Natural killer cell (primary cell): Measurements from ENCODE around the gene IL18. TPM values are rescaled to one million over a fixed set of nuclear protein-coding genes. Genes with fewer than 3 reads are reported as not detected.

Experiments used
- ATAC-seq, 3 donors: fragments of 150-1000 bp in 2 of 3; fragments of 200-7000 bp in 1 of 3; cut with Tn5 transposase; 1 replicate in 1 of 3; 2 replicates in 2 of 3; pipeline ENCODE4 v1.10.0; 2021; ENCODE audit warnings: mild to moderate bottlenecking in 2 of 3, moderate library complexity in 2 of 3
- DNase-seq, 2 donors: peaks; one replicate each; pipeline versions ENCODE4 v3.0.0 to v3.0.0-alpha.2; 2013 to 2021; ENCODE audit warnings: mixed read lengths in 1 of 2
- H3K27ac ChIP-seq: one replicate; pipeline ENCODE4 v1.5.1; 2013; ENCODE audit warnings: mild to moderate bottlenecking, low read length
- H3K27me3 ChIP-seq: one replicate; pipeline ENCODE4 v1.6.1; 2013; ENCODE audit warnings: low read length; ENCODE audit not compliant: control insufficient read depth, insufficient read depth
- H3K36me3 ChIP-seq: one replicate; pipeline ENCODE4 v1.6.1; 2013; ENCODE audit warnings: low read length; ENCODE audit not compliant: control insufficient read depth, insufficient read depth
- H3K4me1 ChIP-seq: one replicate; pipeline ENCODE4 v1.6.1; 2013; ENCODE audit warnings: low read length; ENCODE audit not compliant: control insufficient read depth, insufficient read depth
- H3K4me3 ChIP-seq: one replicate; pipeline ENCODE4 v1.5.1; 2013; ENCODE audit warnings: low read length
- H3K9me3 ChIP-seq: one replicate; pipeline ENCODE4 v1.6.1; 2013; ENCODE audit warnings: low read length; ENCODE audit not compliant: control insufficient read depth, insufficient read depth
- H3K27ac Mint-ChIP-seq, 2 donors: one replicate each; pipeline ENCODE4 v1.8.0; 2022; ENCODE audit warnings: mild to moderate bottlenecking in 2 of 2, mixed read lengths in 2 of 2, moderate library complexity in 1 of 2
- H3K27me3 Mint-ChIP-seq, 2 donors: one replicate each; pipeline ENCODE4 v1.8.0; 2022; ENCODE audit warnings: low read depth in 2 of 2, mixed read lengths in 2 of 2
- H3K36me3 Mint-ChIP-seq: one replicate; pipeline ENCODE4 v1.8.0; 2022; ENCODE audit warnings: mixed read lengths
- H3K4me1 Mint-ChIP-seq, 2 donors: one replicate each; pipeline ENCODE4 v1.8.0; 2022; ENCODE audit warnings: mixed read lengths in 2 of 2
- H3K4me3 Mint-ChIP-seq: one replicate; pipeline ENCODE4 v1.8.0; 2022; ENCODE audit warnings: mild to moderate bottlenecking, moderate library complexity, mixed read lengths
- H3K9me3 Mint-ChIP-seq, 2 donors: one replicate each; pipeline ENCODE4 v1.8.0; 2022; ENCODE audit warnings: mixed read lengths in 2 of 2
- CTCF ChIP-seq: fragments of 200-600 bp; IDR thresholded peaks from one replicate; pipeline ENCODE4 v1.8.0; 2022; ENCODE audit warnings: antibody characterized with exemption
- WGBS: methylation state at CpG from one replicate; pipeline ENCODE4 v1.1.7; 2013; ENCODE audit warnings: missing lambda C conversion rate; ENCODE audit not compliant: insufficient coverage; 5-methylcytosine and 5-hydroxymethylcytosine counted together
- intact Hi-C: fragments of 100-400 bp; cut with micrococcal nuclease; formaldehyde crosslinking; loops from one replicate; pipeline ENCODE4 v1.14.2; 2022
- total RNA-seq, 4 donors: library from RNA; stranded (reverse); fragments of 120-200 nt in 1 of 4; gene quantifications; one replicate each; pipeline versions ENCODE4 v1.2.3 to v1.2.4, GENCODE V29; 2013 to 2022

Gene IL18
- total RNA-seq, 3 donors from 2014 or later (not counting 1 experiment from before 2014, with no cell fraction given): 9.3 to 13.8 (median 10.7) TPM

DNA sequence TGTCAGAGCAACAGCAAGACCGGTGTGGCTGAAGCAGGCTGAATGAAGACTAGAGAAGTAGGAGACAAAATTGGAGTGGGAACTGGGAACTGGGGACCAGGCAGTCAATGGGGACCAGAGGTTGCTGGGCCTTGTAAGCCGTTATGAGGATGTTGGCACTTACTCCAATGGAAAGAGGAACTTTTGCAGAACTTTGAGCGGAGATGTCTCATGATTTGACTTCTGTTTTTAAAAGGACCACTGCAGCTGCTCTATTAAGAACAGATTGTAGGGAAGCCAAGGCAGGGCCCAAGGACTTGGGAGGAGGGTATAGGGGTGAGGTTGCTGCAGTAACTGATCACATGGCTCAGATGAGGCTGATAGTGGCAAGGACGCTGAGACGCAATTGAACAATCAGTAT lies 34.2 kb downstream of the IL18 start:
- Mint-ChIP-seq H3K9me3 (no peaks in the 10 kb centered on the region), H3K27ac (no peak overlapping the region), H3K4me1 (peaks cover 13% of the 10 kb centered on the region in 2 donors), H3K36me3 (no peaks in the 10 kb centered on the region), H3K4me3 (no peak overlapping the region), H3K27me3 (no peaks in the 10 kb centered on the region)
- TF ChIP-seq CTCF: no peak
- Histone ChIP-seq H3K27me3 (no peaks in the 10 kb centered on the region), H3K9me3 (no peaks in the 10 kb centered on the region), H3K36me3 (no peaks in the 10 kb centered on the region), H3K27ac (no peak overlapping the region), H3K4me3 (no peak overlapping the region), H3K4me1 (peaks cover 22% of the 10 kb centered on the region)
- DNase-seq: no peak
- intact Hi-C loops: no loop called here
- 70% methylated on average over 5 of the region's 5 CpGs for whole genome bisulfite sequencing
- ATAC-seq: no peak

- 70% methylated on average over 3 of the region's 3 CpGs for WGBS
- Mint-ChIP-seq H3K27me3 (no peaks in the 10 kb centered on the region), H3K4me3 (no peak overlapping the region), H3K36me3 (no peaks in the 10 kb centered on the region), H3K4me1 (peaks cover 13% of the 10 kb centered on the region in 2 donors), H3K27ac (no peak overlapping the region), H3K9me3 (no peaks in the 10 kb centered on the region)
- ATAC-seq (no peak), DNase-seq (no peak)
- Histone ChIP-seq H3K4me3 (no peak overlapping the region), H3K9me3 (no peaks in the 10 kb centered on the region), H3K27me3 (no peaks in the 10 kb centered on the region), H3K4me1 (peaks cover 22% of the 10 kb centered on the region), H3K36me3 (no peaks in the 10 kb centered on the region), H3K27ac (no peak overlapping the region)
- intact Hi-C loops: no loop called here
- no peak for TF ChIP-seq CTCF
These were observed 35.3 kb downstream of the IL18 start for GRCh38 chr11:112128483-112129121.

- H3K4me1 ChIP-seq: peaks cover 10% of the 10 kb centered on the region
- no peak for ATAC-seq
- no peaks in the 10 kb centered on the region for H3K27me3 ChIP-seq
- no peaks in the 10 kb centered on the region for H3K9me3 ChIP-seq
- H3K9me3 Mint-ChIP-seq: no peaks in the 10 kb centered on the region
- no peaks in the 10 kb centered on the region for H3K27me3 Mint-ChIP-seq
- no peak for TF ChIP-seq CTCF
- peaks cover 5 to 6% of the 10 kb centered on the region in 2 donors for H3K4me1 Mint-ChIP-seq
- H3K27ac ChIP-seq: no peak overlapping the region
- H3K27ac Mint-ChIP-seq: no peak overlapping the region
- no peak for DNase-seq
- no peak overlapping the region for H3K4me3 ChIP-seq
- no peaks in the 10 kb centered on the region for H3K36me3 ChIP-seq
- intact Hi-C loops: no loop called here
- H3K36me3 Mint-ChIP-seq: no peaks in the 10 kb centered on the region
- WGBS: 100% methylated on average over 2 of the region's 2 CpGs
- H3K4me3 Mint-ChIP-seq: no peak overlapping the region
These were observed 36.8 kb downstream of the IL18 start for GRCh38 chr11:112127056-112127455.

DNA sequence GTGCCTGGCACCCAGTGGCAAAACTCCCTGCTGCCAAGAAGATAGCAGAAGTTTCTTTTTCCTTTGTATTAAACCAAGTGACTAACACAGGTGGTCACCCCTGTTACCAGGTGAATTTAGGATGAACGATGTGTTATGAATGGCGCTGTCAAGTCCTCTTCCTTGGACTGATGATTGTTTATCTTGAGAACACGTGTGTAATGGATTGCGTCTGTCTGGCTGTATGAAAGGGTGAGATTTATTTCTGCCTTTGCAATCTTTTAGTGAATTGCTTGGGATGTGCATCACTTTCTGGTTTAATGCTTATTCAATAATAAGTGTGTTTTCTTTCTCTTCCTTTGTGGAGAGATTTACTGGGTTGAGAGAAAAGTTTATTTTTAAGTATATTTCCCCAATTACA lies 40.8 kb downstream of the IL18 start:
- H3K4me3 Mint-ChIP-seq: no peak overlapping the region
- ATAC-seq (no peak), DNase-seq (no peak)
- intact Hi-C loops: no loop called here
- no peaks in the 10 kb centered on the region for H3K27me3 Mint-ChIP-seq
- H3K9me3 Mint-ChIP-seq: no peaks in the 10 kb centered on the region
- H3K27ac Mint-ChIP-seq: no peak overlapping the region
- no peaks in the 10 kb centered on the region for H3K36me3 Mint-ChIP-seq
- no peaks in the 10 kb centered on the region for H3K9me3 ChIP-seq
- H3K4me1 ChIP-seq: no peaks in the 10 kb centered on the region
- WGBS: 98% methylated on average over 4 of the region's 4 CpGs
- H3K4me1 Mint-ChIP-seq: no peaks in the 10 kb centered on the region
- H3K27me3 ChIP-seq: no peaks in the 10 kb centered on the region
- TF ChIP-seq CTCF: no peak
- no peaks in the 10 kb centered on the region for H3K36me3 ChIP-seq
- H3K4me3 ChIP-seq: no peak overlapping the region
- no peak overlapping the region for H3K27ac ChIP-seq
